ENCODE data around the gene FANCC.

The FANCC gene, protein sequence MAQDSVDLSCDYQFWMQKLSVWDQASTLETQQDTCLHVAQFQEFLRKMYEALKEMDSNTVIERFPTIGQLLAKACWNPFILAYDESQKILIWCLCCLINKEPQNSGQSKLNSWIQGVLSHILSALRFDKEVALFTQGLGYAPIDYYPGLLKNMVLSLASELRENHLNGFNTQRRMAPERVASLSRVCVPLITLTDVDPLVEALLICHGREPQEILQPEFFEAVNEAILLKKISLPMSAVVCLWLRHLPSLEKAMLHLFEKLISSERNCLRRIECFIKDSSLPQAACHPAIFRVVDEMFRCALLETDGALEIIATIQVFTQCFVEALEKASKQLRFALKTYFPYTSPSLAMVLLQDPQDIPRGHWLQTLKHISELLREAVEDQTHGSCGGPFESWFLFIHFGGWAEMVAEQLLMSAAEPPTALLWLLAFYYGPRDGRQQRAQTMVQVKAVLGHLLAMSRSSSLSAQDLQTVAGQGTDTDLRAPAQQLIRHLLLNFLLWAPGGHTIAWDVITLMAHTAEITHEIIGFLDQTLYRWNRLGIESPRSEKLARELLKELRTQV
- total RNA-seq, result 7.0 to 19.8 (median 12.2) reads per million in 3 experiments

DNA sequence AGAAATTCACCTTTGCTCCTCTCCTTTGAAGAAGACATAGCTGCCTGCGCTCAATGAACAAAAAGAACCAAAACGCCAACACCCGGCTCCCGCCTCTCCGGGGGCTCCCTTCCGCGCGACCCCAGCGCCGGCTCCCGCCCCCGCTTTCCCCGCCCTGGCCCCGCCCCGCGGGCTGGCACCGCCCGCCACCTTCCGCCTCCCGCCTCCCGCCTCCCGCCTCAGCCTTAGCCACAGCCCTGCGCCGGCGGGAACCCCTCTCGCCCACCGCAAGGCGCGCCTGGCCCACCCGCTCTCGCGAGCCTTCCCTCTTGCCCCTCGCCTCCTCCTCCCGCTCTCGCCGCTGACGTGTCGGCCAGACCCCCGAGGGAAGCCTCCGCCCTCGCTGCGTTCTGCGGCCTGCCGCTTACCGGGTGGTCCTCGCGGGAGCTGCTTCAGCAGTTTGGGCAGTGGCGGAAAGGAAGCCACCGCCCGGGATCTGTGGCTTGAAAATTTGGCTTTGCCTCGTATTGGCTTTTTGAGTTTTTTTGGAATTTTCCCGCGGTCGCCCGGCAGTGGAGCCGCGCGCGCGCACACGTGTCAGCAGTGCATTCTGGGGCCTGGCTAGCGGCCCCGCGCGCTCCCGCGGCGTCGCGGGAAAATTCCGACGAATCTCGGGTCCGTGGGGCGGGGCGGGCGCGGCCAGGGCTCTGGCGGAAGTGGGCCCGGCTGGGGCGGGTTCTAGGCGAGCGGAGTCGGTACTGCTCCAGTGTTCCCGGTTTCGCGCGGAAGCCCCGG, at the start of gene FANCC:
FANCC (minus strand) TSS at position 591 of the 774 bp plus-strand sequence. CDS start 68,418 bp downstream, outside the sequence.
- DNase-seq, result peak; percentile 76

DNA sequence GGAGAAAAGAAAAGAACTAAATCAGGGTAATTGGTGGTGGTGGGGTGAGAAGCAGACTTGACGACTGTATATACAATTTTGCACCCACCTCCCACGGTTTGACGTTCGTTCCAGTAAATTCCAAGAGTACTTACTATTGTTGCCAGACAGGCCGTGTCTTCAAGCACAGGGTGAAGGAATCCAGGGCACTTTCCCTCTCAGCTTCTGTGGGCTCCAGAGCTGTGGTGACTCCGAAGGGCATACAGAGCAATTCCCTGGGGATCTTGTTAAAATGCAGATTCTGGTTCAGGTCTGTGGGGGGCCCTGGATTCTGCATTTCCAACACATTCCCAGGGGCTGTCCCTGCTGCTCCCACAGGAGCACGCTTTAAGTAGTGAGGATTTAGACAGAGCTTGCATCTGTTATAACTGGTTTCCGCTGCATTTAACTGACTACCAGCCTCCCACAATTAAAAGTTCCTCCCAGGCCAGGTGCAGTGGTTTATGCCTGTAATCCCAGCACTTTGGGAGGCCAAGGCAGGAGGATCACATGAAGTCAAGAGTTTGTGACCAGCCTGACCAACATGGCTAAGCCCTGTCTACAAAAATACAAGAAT, 49.3 kb upstream of the FANCC start:
- DNase-seq, result no peak

DNA sequence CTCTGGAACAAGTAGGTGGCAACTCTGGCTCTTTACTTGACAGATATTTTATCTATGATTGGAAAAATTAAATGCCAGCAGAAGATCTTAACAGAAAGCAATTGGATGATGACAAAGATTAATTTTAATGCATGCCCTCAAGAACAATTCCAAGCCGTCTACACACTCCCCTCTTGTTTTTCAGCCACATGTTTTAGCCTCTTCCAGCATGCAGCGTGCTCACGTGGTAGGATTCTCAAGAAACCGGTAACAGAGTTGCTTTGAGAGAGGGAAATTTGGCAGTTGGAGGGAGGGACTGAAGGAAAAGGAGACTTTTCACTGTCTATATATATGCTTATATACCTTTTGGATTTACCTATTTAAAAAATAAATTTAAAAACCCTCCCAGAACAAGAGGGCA, 48.3 kb upstream of the FANCC start:
- DNase-seq, result no peak

DNA sequence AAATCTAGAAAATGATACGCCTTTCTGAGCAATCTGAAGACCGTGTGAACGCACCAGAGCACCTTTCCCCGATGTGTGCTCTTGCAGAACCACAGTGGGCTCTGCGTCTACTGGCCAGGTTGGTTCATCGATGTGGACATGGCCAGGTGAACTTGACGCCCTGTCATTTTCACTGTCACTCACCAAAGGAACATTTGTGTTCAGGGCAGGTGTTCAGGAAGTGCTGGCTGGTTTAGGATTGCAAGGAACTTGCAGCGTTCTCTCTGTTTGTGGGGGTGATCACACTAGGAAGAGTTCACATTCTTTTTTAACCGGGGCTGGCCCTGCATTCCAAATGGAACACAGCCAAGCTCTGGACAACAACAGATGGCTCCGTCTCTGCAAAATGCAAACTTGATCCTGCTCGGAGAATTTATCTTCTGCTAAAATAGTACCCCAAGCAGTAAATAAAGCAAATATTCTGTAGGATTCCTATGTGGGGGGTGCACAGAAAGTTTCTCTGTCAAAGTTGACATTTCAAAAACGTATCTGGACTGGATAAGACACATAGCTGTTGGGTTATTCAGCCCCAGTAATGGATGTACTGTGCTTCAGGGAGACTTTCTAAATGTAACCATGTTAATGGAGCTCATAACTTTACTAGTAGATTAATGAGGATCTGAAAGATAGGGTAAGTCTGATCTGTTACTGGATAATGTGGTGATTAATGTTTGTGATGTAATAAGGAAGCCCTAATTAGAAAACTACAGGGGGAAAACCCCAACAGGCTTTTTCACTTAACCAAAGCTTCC, 45.7 kb upstream of the FANCC start:
- no peak for DNase-seq

DNA sequence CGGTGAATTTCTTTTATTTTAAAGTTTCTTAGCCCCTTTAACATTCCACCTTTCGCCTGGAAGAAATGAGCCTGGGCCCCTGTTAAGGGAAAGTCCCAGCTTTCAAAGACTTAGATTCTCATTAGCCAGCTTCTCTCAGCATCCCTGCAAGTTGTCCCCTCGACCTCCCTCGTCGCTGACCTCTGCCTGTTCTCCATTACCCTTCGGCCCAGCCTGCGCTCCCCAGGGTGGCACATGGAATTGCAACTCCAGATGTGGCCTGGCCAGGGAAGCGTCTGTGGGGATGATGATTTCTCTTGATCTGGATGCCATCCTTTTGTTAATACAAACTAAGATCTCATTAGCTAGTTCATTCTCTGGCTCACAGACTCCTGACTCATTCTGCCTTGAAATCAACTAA, 43.4 kb upstream of the FANCC start:
- DNase-seq, result no peak

DNA sequence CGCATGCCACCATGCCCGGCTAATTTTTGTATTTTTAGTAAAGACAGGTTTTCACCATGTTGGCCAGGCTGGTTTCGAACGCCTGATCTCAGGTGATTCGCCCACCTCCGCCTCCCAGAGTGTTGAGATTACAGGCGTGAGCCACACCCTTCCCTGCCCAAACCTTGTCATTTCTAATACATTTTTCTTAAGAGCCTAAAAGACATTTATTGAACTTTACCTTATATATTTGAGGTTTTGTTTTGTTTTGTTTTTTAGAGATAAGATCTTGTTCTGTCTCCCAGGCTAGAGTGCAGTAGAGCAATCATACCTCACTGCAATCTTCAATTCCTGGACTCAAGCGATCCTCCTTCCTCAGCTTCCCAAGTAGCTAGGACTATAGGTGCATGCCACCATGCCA, 39.8 kb upstream of the FANCC start:
- DNase-seq, result no peak

DNA sequence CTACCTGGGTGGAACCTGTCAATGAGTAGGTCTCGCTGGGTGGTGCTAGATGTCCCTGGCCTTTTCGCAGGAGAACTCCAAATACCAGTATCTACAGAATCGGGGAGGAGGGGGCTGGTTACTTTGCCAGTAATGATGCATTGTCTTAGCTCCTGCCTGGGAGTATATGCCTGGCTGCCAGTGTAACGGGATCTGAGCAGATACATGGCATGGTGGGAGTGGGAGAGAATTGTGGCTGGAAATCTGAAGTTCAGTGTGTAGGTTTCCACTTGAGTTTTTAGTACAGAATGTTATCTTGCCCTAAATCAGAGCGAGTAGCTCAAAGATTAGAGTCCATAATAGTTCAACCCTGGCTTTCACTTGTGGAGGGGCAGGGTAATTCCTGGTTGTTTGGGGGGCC, 38.0 kb upstream of the FANCC start:
- no peak for DNase-seq

DNA sequence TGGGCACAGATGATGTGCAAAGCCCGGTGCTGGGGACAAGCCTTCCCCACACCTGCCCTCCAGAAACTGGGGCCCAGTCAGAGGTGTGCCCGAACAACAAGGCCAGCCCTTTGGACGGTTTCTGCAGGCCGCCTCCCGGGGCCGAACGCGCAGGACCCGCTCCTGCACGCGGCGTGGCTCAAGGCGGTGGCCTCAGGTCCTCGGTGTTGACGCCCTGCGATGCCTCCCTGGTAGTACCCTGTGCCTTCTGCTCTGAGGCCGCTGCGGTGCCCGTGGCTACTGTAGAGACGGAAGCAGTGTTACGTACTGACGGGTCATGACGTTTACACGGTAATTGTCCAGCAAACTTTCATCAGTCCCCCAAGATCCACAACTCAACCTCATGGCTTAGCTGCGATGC, 33.5 kb upstream of the FANCC start:
- no peak for DNase-seq

DNA sequence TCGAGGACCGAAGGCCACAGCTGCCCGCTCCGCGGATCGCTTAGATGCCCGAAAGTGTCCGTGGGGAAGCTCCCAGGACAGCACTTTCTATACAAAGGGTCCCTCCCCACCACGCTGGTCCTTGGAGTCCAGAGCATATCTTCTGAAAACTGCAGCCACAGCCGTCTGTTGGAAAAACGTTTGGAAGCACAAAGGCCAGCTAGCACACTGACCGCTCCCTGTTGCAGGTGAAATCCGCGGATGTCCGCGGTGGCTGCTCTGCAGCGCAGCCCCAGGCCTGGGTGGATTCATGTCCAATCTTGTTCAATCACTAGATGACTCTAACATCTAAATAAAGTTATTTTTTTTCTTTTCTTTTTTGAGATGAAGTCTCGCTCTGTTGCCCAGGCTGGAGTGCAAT, 32.8 kb upstream of the FANCC start:
- no peak for DNase-seq

DNA sequence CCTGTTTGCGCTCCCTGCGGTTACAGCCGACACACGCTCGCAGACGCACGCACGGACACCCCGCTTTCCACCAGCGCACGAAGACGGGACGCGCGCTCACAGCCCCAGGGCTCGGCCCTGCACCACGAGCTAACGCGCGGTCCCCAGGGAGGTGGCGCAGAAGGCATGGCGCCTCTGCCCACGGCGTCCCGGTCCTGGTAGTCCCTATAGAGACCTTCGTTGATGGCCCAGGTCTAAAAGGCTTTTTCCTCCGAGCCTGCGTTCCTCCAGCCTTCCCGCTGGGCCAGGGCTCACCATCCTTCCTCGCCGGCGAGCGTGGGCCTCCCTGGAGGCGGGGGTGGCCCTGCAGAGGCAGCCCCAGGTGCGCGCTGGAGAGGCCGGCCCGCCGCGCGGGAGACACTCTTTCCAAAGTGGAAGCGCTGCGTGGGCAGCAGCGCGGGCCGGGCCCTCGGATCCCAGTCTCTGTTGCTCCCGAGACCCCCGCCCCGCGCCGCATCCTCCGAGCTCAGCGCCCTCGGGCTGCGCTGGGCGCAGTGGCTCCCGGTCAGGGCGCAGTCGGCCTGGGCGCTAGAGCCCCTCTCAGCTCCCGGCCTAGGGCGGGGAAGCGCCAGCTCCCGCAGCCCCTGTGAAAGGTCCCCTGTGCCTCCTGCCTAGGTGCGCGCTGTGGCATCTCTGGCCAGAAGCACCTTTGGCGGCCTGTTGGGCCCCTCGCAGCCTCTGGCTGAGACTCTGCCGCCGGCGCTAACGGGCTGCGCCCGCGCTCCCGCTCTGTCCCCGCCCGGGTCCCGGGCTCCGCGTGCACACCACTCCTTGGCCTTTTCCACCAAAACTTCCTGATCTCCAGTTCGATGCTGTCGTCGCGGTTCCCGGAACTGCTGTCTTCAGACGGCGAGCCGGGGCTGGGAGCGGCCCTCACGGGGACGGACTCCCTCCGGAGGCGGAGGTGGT, 31.9 kb upstream of the FANCC start:
- DNase-seq, result no peak

DNA sequence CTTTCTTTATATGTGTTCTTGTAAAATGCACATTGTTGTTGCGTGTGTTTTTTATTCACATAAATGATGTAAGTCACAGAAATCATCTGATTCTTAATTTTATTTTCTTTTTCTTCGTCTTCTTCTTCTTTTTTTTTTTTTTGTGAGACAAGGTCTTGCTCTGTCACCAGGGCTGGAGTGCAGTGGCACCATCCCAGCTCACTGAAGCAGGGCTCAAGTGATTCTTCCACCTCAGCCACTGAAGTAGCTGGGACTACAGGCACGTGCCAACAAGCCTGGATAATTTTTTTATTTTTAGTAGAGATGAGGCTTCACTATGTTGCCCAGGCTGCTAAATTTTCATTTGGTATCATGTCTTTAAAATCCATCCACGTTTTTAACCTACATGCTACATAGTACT, 28.5 kb upstream of the FANCC start:
- DNase-seq, result no peak

DNA sequence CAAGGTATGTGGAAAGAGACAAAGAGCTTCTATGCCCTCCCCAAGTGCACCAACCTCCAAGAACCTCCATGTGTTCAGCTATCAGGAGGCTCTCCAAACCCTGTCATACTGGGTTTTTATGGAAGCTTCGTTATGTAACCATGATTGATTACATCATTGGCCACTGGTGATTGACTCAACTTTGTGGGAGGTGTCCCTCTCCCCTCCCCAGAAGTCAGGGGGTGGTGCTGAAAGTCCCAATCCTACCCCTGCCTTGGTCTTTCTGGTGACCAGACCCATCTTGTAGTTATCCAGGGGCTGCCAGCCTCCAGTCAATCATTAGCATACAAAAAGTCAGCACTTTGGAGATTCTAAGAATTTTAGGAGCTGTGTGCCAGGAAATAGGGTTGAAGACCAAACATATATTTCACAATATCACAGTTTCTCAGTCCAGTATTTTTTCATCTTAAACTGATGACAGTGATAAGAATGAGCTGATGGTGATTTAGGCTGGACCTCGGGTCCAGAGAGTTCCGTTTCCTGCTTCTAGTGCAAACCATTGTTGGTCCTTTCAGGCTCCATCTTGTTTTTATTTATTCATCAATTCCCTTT, 27.3 kb upstream of the FANCC start:
- no peak for DNase-seq

DNA sequence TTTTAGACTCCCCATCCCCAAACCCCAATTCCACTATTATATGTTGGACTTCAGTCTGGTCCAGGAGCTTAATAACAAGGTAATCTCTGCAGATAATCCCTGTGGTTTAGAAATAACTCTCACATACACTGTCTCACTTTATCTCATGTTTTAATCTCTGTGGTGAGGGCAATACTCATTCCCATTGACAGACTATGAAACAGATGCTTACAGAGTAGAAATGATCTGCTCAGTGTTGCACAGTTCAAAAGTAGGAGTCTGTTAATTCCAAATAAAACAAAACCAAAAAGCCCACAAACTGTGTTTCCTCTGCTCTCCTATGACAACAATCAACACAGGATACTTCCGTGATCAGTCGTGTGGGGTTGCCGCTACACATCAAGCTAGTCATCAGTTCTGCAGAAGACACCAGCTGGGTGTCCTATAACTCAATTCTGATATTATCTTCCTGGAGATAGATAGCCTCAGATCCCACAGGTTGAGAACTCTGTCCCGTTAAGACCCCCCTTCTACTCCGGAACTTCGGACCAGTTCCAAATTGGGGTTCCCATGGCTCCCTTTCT, 26.3 kb upstream of the FANCC start:
- DNase-seq, result no peak

DNA sequence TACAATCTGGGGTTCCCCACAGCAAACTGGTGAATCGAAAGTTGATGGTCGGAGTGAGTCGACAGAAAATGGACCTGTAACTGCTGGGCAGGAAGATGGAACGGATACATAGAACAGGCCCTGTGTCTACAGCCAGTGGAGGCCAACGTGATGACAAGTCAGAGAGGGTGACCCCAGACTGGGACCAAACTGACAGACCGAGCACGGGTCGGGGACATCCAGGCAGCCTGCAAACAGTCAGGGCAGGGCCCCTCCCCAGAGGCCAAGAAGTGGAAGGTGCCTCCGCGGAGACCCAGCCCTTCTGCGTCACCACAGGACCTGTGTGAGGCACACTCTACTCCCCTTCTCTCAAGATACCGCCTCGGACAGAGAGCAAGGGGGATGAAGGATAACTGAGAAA, 25.1 kb upstream of the FANCC start:
- no peak for DNase-seq

DNA sequence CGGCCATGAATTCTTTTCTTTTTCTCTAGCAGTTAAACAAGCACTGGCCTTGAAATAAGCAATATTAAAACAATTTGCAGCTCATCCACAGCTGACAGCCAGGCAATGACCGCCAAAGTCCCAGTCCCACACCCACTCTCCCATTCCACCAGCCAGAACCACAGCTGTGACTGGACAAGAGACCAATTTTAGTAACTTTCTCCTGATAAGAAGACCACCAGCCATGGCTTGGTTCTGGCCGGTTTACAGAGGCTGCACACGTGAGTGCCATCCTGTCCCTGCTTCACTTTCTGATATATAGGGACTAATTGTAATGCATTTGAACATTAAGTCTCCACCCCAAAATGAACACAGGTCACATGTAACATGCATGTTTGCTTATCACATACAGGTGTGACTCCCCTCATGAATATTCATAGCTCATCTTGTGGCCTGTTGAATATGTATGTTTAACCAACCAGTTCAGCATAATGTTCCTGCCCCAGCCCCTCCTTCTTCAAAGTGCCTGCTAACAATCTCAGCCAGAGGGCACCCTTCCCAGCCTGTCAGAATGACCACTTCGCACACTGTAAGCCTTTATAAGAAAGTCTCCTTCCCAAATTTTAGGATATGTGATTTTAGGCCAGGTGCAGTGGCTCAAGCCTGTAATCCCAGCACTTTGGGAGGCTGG, 23.9 kb upstream of the FANCC start:
- DNase-seq, result no peak

DNA sequence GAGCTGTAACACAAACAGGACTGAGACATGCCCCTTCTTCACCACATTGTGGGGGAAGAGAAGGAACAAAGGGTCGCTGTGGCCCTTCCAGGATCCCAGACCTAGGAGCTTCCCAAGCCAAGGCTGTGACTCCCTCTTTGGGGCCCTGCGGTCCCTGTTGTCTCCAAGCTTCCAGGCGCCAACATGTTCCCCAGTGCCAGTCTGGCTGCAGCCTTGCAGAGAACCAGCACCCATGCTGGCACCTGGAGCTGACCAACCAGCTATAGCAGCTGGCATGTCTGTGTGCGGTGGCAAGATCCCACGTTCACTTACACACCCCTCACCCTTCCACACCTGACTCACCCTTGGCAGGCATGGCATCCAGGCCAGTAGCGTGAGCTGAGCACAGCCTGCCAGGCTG, 20.7 kb upstream of the FANCC start:
- DNase-seq, result no peak

DNA sequence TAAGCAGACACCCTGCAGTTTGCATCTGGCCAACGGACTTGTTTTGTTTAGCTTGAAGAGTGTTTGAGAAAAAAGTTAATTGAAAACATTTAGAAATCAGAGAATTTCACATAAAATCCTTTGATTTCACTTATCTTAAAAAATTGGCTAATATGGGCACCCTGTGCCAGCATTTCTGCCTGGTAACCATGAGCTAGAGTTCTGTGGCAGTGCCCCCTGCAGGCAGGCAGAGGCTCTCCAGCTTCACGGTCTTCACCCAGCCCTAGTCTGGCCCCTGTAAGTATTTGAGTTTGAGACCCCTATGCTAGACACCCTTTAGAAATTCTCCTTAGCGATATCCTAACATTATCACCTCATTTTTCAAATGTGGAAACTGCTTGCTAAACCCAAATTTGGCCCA, 18.8 kb upstream of the FANCC start:
- no peak for DNase-seq

DNA sequence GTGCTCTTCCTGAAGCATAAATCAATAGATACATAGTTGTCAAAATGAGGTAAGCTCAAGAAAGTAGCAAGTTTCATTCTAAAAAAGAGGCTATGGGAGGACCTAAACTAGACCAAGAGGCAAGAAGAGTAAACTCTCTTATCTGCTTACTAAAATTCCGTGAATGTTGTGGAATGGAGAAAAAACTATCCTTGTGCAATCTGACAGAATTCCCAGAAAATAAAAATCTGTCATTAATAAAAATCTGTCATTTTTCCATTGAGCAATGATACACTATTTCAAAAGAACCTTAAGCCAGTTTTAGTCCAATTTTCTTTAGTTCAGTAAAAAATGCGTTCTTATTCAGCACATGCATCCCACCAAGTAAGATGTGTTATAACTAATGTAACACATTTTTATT, 15.9 kb upstream of the FANCC start:
- DNase-seq, result no peak

DNA sequence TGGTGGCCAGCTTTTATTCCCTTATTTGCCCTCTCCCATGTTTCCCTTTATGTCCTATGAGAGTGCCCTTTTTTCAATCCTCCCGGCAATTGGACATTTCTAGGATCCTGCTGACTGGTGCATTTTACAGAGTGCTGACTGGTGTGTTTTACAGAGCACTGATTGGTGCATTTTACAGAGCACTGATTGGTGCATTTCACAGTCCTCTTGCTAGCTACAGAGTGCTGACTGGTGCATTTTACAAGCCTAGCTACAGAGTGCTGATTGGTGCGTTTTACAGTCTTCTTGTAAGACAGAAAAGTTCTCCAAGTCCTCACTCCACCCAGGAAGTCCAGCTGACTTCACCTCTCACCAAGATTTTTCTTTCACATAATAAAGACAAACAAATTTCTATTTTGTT, 15.4 kb upstream of the FANCC start:
- DNase-seq, result no peak

All from central memory CD4-positive, alpha-beta T cell (primary cell).